Muscle of leg (tissue), 11 donors: ENCODE measurements around the gene PAPOLA. TPM values are rescaled to one million over a fixed set of nuclear protein-coding genes. Genes with fewer than 3 reads are reported as not detected.
"Not testable (repeated sequence)": the region's sequence is repeated elsewhere in the genome, so short reads cannot be mapped to it uniquely, and the experiment has no call there.

Source experiments
- DNase-seq: peaks from one replicate; pipeline ENCODE4 v3.0.0; 2013
- H3K27ac ChIP-seq: one replicate; pipeline ENCODE4 v1.5.1; 2013; ENCODE audit warnings: mild to moderate bottlenecking, low read length, control low read depth
- H3K27me3 ChIP-seq: one replicate; pipeline ENCODE4 v1.6.1; 2013; ENCODE audit warnings: low read length; ENCODE audit not compliant: control insufficient read depth, insufficient read depth
- H3K36me3 ChIP-seq: one replicate; pipeline ENCODE4 v1.6.1; 2013; ENCODE audit warnings: low read length; ENCODE audit not compliant: control insufficient read depth, insufficient read depth
- H3K4me1 ChIP-seq: one replicate; pipeline ENCODE4 v1.6.1; 2013; ENCODE audit warnings: low read length; ENCODE audit not compliant: control insufficient read depth, insufficient read depth
- H3K4me3 ChIP-seq: one replicate; pipeline ENCODE4 v1.5.1; 2013; ENCODE audit warnings: low read length, control low read depth
- H3K9me3 ChIP-seq: replicated peaks from 2 replicates; pipeline ENCODE4 v1.6.1; 2013; ENCODE audit warnings: low read depth, low read length; ENCODE audit not compliant: control insufficient read depth
- WGBS: methylation state at CpG from one replicate; pipeline ENCODE4 v1.1.5; 2013; ENCODE audit warnings: missing lambda C conversion rate; ENCODE audit not compliant: insufficient coverage; 5-methylcytosine and 5-hydroxymethylcytosine counted together
- polyA plus RNA-seq, 8 donors: library from polyadenylated mRNA; unstranded; fragments of 120-200 nt; gene quantifications; one replicate each; pipeline versions ENCODE4 v1.2.1 to v1.2.3, GENCODE V29; 2013; ENCODE audit warnings: inconsistent platforms in 1 of 8, low replicate concordance in 1 of 8; ENCODE audit not compliant: insufficient read length in 8 of 8, insufficient read depth in 1 of 8
- total RNA-seq: library from RNA; stranded (reverse); fragments of 120-200 nt; gene quantifications from one replicate; pipeline ENCODE4 v1.2.4, GENCODE V29; 2013

The PAPOLA gene
- total and polyA plus RNA-seq, 9 donors, result 72.9 to 111 (median 89.7) TPM

GRCh38 chr14:96470967-96471366 lies 31.2 kb upstream of the PAPOLA start:
- DNase-seq, H3K4me3 ChIP-seq, H3K27me3 ChIP-seq, H3K36me3 ChIP-seq, H3K27ac ChIP-seq, H3K4me1 ChIP-seq, H3K9me3 ChIP-seq: not testable (repeated sequence)
- WGBS, result no CpG with 5 or more reads among the region's 4 CpGs

DNA sequence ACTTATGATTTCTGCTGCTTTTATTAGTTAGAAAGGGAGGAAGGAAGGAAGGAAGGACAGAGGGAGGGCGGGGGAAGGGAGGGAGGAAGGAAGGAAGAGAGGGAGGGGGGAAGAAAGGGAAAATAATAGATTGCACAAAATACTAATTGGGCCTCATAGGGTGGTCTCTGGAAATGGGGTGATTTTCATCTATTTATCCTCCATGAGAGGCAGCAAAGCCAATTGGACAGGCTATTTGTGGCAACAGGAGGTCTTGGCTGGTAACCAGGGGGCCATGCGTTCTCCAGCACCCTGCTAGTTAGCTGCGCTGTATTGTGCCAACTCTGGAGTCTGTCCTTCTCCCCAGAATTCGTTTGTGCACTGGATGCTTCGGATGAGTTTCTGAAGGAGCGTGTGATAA lies 24.1 kb upstream of the PAPOLA start:
- H3K27ac ChIP-seq, result no peak overlapping the region
- DNase-seq, result no peak
- H3K9me3 ChIP-seq, result no peaks in the 10 kb centered on the region
- WGBS, result 76% methylated on average over 6 of the region's 6 CpGs
- H3K36me3 ChIP-seq, result no peaks in the 10 kb centered on the region
- H3K27me3 ChIP-seq, result peaks cover 2% of the 10 kb centered on the region
- H3K4me3 ChIP-seq, result no peak overlapping the region
- no peaks in the 10 kb centered on the region for H3K4me1 ChIP-seq

GRCh38 chr14:96479435-96480146 lies 22.6 kb upstream of the PAPOLA start:
- no peak overlapping the region for H3K27ac ChIP-seq
- no peak for DNase-seq

GRCh38 chr14:96481731-96482314 lies 20.4 kb upstream of the PAPOLA start:
- 100% methylated on average over 1 of the region's 4 CpGs for WGBS

More at GRCh38 chr14:96479435-96480146, 22.6 kb upstream of the PAPOLA start:
- Histone ChIP-seq H3K27me3 (peaks cover 4% of the 10 kb centered on the region), H3K4me3 (no peak overlapping the region), H3K36me3 (no peaks in the 10 kb centered on the region), H3K9me3 (no peaks in the 10 kb centered on the region), H3K4me1 (no peaks in the 10 kb centered on the region)
- 68% methylated on average over 8 of the region's 10 CpGs for whole genome bisulfite sequencing

DNA sequence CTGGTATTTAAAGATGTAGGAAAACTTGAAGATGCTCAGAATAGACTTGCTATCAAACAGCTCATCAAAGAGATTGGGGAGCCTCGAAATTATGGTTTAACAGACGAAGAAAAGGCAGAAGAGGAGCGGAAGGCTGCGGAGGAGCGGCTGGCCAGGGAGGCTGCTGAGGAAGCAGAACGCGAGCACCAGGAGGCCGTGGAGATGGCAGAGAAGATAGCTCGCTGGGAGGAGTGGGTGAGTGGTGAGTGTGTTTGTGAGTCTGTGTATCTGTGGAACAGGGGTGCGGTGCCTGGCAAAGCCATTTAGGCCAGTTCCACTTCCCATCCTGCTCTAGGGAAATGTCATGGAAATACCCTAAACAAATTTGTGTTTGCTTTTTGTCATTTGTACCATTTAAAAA lies 19.2 kb upstream of the PAPOLA start:
- H3K4me1 ChIP-seq, result no peaks in the 10 kb centered on the region
- 74% methylated on average over 8 of the region's 10 CpGs for WGBS
- DNase-seq, result no peak
- H3K36me3 ChIP-seq, result no peaks in the 10 kb centered on the region
- H3K4me3 ChIP-seq, result no peak overlapping the region
- no peak overlapping the region for H3K27ac ChIP-seq
- H3K27me3 ChIP-seq, result peaks cover 4% of the 10 kb centered on the region
- no peaks in the 10 kb centered on the region for H3K9me3 ChIP-seq

More at GRCh38 chr14:96481731-96482314, 20.4 kb upstream of the PAPOLA start:
- Histone ChIP-seq H3K4me3 (no peak overlapping the region), H3K36me3 (no peaks in the 10 kb centered on the region), H3K27ac (no peak overlapping the region), H3K4me1 (no peaks in the 10 kb centered on the region), H3K9me3 (no peaks in the 10 kb centered on the region), H3K27me3 (peaks cover 4% of the 10 kb centered on the region)
- DNase-seq, result no peak

GRCh38 chr14:96484399-96484798 lies 17.8 kb upstream of the PAPOLA start:
- H3K4me3 ChIP-seq, result no peak overlapping the region
- H3K27me3 ChIP-seq, result peaks cover 4% of the 10 kb centered on the region
- DNase-seq, result no peak
- H3K27ac ChIP-seq, result no peak overlapping the region
- no peaks in the 10 kb centered on the region for H3K4me1 ChIP-seq
- no peaks in the 10 kb centered on the region for H3K9me3 ChIP-seq
- H3K36me3 ChIP-seq, result no peaks in the 10 kb centered on the region

DNA sequence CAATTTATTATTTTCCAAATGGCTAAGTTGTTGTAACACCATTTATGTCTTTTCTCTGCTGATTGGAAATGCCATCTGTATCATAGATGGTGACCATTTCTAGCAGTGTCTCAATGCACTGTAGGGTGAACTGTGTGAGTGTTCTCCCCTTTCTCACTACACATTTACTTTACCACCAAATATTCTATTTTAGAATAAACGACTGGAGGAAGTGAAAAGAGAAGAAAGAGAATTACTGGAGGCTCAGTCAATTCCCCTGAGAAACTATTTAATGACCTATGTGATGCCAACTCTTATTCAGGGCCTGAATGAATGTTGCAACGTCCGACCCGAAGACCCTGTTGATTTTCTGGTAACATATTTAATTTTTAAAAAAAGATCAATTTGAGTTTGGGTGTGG lies 15.5 kb upstream of the PAPOLA start:
- H3K27ac ChIP-seq, result no peak overlapping the region
- H3K27me3 ChIP-seq, result peaks cover 4% of the 10 kb centered on the region
- DNase-seq, result no peak
- no peaks in the 10 kb centered on the region for H3K4me1 ChIP-seq
- no peaks in the 10 kb centered on the region for H3K36me3 ChIP-seq
- whole genome bisulfite sequencing, result no CpG with 5 or more reads among the region's 4 CpGs
- no peaks in the 10 kb centered on the region for H3K9me3 ChIP-seq
- H3K4me3 ChIP-seq, result no peak overlapping the region

GRCh38 chr14:96489327-96489726 lies 12.9 kb upstream of the PAPOLA start:
- no peak for DNase-seq

DNA sequence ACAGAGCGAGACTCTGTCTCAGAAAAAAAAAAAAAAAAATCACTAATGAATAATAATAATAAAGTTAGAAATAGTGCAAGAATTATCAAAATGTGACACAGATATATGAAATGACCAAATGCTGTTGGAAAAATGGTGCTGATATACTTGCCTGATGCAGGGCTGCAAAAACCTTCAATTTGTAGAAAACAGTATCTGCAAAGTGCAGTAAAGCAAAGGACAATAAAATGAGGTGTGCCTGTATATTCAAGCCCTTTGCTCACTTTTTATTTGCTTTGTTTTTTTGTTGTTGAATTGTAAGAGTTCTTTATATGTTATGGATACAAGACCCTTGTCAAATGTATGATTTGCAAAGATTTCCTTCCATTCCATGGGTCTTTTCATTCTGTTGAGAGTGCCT lies 9.0 kb upstream of the PAPOLA start:
- DNase-seq, result no peak
- WGBS, result no CpG with 5 or more reads among the region's 1 CpG

More at GRCh38 chr14:96489327-96489726, 12.9 kb upstream of the PAPOLA start:
- H3K27me3 ChIP-seq, result peaks cover 2% of the 10 kb centered on the region
- H3K36me3 ChIP-seq, result no peaks in the 10 kb centered on the region
- no CpG with 5 or more reads among the region's 4 CpGs for WGBS
- no peaks in the 10 kb centered on the region for H3K9me3 ChIP-seq
- H3K4me1 ChIP-seq, result no peaks in the 10 kb centered on the region
- no peak overlapping the region for H3K27ac ChIP-seq
- H3K4me3 ChIP-seq, result no peak overlapping the region

DNA sequence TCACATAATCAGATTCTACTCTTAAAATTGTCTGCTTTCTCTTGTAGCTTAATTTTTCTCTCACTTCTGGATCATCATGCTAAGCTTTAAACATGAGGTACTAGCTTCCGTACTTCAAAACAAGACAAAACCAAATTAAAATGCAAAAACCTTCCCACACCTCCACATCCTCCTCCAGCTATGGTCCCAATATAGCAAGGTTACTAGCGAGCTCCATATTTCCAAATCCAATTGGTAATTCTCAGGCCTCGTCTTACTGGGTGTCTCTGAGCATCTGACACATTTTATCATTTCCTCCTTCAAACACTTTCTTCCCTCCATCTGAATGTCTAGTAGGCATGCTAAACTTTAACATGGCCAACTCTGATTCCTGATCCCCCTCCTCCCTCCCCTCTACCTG lies 7.9 kb upstream of the PAPOLA start:
- 73% methylated on average over 3 of the region's 3 CpGs for WGBS
- H3K4me1 ChIP-seq, result no peaks in the 10 kb centered on the region
- H3K36me3 ChIP-seq, result no peaks in the 10 kb centered on the region
- H3K27me3 ChIP-seq, result peaks cover 2% of the 10 kb centered on the region
- no peak for DNase-seq
- no peak overlapping the region for H3K27ac ChIP-seq
- H3K4me3 ChIP-seq, result no peak overlapping the region
- H3K9me3 ChIP-seq, result no peaks in the 10 kb centered on the region

More for the DNA sequence above, 9.0 kb upstream of the PAPOLA start:
- H3K4me1 ChIP-seq, result no peaks in the 10 kb centered on the region
- peaks cover 2% of the 10 kb centered on the region for H3K27me3 ChIP-seq
- H3K4me3 ChIP-seq, result no peak overlapping the region
- no peak overlapping the region for H3K27ac ChIP-seq
- no peaks in the 10 kb centered on the region for H3K9me3 ChIP-seq
- H3K36me3 ChIP-seq, result no peaks in the 10 kb centered on the region
